Smooth muscle cell of the brain vasculature (primary cell): ENCODE measurements around the gene TPM1.

Source experiments
- DNase-seq: peaks from one replicate; pipeline ENCODE4 v3.0.0-alpha.2; 2012; ENCODE audit warnings: low read depth, low spot score

TPM1 gene

DNA sequence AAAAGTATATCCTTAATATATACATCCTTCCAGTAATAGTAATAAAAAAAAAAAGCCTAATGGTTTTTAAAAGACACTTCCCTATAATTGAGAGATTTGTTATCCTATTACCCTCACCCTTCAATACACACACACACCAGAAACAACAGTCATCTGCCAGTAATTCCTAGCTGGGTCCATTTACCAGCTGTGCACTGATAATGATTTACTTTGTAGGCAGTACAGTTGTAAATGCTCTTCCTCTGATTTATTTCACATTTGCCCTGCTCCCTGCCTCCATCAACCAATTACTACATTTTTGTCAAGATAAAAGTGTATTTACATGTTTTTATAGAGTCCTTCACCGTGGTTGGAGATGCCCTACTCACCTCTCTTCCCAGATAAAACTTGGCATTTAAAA is 12.4 kb downstream of the TPM1 start:
- DNase-seq, result no peak

DNA sequence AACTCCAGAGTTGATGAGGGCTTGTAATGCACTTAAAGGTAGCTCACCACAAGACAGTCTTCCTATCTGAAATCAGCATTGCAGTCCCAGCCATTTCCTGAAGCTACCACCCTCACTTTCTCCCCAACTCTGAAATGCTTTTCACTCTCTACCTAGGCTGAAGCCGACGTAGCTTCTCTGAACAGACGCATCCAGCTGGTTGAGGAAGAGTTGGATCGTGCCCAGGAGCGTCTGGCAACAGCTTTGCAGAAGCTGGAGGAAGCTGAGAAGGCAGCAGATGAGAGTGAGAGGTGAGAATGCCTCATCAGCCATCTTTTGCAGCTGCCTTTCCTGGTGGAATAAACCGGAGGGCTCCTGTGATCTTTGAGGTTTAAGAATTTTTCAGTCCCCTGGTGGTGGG is 14.3 kb downstream of the TPM1 start:
- no peak for DNase-seq

DNA sequence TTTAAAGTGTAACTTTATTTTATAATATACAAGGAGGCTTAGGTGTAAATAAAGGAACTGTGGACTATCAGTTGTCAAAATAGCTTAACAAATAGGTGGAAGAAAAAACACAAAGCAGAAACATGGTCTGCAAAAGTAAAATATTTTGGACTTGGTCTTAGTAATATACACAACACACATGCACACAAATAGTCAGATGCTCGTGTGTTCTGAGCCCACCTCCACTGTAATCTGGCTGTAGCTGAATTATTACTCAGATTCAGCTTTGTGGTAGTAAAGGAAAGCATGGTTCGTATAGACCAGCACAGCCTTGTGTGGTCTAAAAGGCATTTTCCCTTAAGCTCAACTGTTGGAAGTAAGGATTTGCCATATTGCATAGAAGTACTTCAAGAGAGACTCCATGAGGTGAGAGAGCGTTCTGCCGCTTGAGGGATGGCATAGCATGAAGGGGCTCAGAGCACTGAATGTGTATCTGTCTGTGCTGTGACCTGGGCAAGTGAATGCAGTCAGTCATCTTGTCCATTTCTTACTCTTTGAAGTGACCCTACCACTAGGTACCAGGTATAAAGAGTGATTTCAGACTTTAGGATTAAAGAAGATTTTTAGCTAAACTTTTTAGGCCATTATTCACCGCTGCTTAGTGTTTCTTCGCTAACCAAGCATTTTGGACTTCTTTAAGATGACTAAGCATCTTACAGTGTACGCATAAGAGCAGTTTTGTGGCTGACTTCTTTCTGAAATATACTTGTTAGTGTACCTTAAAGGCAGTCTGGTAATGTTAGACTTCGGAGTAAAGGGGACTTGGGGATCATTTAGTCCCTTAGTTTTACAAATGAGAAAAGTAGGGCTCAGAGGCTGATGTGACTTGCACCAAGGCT is 15.2 kb downstream of the TPM1 start:
- DNase-seq, result no peak

DNA sequence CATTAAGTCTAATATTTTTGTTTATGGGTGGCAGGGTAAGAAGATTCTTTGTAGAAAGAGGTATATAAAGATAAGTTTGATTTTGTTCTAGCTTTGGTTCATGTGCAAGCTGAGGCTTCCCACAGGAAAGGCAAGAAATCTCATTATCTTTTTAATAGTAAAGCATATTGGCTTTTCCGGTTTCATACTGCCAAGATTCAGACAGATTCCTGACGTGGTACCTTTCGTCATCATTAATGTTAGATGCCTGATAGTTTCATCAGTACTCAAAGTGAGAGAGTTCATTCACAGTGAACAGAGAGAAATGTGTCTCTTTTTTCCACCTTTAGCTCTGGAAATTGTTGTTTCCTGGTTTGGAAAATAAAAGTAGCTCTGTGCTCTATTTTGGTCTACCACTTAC is 16.5 kb downstream of the TPM1 start:
- no peak for DNase-seq

DNA sequence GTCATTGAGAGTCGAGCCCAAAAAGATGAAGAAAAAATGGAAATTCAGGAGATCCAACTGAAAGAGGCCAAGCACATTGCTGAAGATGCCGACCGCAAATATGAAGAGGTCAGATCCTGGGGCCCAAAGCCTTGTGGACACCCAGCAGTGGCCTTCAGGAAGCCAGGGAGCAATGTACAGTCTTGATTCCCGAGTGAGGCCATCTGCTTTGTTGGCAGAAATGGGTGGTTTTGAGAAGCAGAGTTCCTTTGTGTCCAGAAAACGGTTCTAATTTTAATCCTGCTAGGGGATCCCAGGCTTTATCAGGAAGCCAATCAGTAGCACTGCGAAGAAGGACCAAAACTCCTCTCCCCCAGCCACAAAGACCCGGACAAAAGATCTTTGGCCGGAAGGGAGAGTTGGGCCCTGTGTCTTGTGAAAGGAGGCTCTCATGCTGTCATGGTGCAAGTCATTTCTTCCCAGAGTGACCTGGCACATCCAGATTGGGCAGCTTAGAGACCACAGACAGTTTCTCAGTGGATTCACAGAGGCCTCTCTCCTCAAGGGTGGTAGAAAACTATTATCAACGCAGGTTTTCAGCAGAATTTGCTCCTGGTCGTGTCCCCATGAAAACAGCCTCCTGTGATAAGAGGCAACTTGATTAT is 17.1 kb downstream of the TPM1 start:
- DNase-seq, result no peak

DNA sequence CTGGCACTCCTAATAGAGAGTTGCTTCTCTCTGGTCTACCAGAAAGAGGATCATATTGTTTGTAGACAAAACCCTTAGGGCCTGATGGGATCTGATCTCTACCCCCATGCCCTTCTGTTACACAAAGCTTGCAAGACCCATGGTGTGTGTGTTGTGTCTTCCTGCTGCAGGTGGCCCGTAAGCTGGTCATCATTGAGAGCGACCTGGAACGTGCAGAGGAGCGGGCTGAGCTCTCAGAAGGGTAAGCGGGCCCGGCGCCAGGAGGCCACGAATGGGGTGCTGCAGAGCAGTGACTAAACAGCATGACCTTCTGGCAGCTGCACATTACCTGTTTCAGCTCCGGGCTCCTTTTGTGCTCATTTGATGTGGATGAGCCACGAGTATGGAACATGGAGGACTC is 18.2 kb downstream of the TPM1 start:
- DNase-seq, result no peak

DNA sequence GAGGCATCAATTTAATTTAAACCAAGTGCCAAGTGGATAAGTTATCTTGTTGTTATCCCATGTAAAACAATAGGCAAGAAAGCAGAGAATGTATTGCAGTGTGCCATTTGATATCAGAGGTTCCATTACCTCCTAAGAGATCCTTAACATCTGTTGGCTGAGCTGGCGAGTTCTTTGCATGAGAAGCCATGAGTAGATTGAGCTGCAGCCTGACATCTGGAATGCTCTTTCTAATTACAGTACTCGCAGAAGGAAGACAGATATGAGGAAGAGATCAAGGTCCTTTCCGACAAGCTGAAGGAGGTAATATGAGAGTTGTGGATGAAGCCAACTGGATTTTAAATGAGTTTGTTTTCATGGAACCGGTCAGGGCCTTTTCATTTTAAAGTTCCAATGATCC is 19.4 kb downstream of the TPM1 start:
- no peak for DNase-seq

DNA sequence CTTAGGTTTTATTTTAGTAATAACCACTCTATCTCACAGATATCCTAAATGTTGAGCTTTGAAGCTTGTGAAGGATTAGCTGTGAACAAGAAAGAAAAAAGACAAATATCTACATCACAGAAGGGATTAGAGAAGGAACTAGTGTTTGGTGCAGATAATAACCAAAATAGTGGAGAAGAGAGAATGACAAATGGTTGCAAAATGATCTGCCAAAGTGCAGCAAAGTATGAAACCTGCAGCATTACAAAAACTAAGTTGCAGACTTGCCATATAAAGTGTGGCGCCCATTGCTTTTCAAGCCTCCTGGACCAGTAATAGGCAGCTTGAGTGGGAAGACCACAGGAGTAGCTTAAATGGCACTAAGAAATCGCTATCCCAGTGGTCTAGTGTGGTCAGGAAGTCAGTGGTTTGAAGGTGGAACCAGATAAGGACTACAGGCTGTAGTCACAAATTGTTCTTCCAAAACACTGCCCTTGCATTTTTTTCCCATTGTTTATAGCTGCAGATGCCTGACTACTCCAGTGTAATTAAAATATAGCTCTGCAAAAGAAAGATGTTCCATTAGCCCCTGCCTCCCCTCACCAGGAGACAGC is 20.7 kb downstream of the TPM1 start:
- DNase-seq, result no peak

DNA sequence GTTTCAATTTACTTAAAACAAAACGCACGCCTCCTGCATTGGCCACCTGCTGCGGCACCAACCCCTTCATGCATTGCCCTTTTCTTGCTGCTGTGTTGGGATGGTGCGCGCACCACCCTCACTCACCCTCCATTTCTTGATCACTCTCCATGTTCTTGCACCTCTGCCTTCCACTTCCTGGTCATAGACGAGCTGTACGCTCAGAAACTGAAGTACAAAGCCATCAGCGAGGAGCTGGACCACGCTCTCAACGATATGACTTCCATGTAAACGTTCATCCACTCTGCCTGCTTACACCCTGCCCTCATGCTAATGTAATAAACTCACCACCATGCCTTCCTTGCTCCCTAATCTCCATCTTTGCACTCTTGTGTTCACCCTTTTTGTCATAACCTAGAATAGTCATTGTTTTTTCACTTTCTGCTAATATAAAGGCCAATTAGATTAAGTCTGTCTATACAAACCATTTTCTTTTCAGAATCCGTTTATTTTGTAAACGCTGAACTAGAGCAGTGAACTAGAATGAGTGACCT is 21.4 kb downstream of the TPM1 start:
- DNase-seq, result no peak

DNA sequence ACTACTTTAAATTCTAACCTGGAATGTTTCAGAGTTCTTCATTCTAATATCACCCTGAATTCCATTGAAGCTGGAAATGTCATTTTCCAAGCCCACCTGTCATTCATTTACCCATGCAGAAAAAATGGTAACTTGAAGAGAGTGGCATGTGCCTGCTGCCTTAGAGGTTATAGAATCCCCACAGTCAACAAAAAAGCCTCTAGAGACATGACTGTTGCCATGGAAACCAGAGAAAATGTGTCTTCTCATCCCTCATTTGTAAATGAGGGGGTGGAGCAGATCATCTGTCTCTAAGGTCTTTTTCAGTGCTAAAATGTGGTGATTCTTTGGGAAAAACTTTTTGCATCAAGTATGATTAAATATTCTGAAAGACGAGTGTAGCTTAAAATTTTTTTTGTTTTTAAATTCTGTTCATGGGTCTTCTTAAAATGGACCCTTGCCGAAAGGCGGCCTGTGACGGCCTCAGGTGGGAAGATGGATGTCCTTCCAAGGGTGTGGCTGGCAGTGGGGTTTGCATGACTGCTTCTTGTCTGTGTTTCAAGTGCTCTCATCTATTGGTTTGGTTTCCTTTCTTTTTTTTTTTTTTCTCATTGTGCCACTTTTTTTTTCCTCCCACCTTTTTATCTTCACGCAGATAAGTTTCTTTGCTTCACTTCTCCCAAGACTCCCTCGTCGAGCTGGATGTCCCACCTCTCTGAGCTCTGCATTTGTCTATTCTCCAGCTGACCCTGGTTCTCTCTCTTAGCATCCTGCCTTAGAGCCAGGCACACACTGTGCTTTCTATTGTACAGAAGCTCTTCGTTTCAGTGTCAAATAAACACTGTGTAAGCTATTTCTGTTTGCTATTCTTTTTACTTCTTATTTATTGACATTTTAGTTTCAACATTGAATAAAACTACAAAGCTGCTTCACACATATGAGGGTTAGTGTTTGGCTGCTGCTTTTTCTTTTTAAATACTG is 23.0 kb downstream of the TPM1 start:
- no peak for DNase-seq

DNA sequence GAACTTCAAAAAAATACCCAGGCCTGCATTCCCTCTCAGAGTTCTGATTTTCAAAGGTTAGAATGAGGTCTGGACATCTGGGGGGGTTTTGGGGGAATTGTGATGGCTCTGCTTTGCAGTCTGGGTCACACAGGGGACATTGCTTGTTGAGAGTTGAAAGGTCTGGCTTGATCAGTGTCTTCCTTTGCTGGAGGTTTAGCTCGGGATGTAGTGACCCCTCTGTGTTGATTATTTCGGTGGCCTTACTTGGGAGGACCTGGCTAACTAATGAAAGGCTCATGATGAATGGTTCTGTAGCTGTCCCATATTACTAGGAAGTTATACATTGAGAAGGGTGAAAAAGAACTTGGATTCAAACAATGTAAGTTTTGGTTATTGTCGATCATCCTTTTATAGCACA is 23.7 kb downstream of the TPM1 start:
- DNase-seq, result no peak

DNA sequence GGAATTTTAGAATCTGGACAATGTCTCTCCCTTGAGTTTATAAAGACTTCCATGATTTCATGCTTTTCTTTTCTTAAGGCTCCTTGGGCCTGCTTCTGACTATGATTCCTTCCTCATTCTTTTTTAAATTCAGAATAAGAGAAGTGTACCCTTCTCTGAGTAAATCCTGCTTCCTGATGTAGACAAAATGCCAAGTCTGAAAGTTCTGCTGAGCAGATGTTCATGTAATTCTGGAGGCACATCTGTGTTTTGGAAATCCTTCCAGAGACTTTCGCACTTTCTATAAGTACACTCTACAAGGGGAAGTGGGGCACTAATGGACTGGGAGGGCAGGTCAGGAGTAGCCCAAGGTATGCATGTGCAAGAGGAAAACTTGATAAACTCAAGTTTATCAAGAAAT is 24.8 kb downstream of the TPM1 start:
- DNase-seq, result no peak

DNA sequence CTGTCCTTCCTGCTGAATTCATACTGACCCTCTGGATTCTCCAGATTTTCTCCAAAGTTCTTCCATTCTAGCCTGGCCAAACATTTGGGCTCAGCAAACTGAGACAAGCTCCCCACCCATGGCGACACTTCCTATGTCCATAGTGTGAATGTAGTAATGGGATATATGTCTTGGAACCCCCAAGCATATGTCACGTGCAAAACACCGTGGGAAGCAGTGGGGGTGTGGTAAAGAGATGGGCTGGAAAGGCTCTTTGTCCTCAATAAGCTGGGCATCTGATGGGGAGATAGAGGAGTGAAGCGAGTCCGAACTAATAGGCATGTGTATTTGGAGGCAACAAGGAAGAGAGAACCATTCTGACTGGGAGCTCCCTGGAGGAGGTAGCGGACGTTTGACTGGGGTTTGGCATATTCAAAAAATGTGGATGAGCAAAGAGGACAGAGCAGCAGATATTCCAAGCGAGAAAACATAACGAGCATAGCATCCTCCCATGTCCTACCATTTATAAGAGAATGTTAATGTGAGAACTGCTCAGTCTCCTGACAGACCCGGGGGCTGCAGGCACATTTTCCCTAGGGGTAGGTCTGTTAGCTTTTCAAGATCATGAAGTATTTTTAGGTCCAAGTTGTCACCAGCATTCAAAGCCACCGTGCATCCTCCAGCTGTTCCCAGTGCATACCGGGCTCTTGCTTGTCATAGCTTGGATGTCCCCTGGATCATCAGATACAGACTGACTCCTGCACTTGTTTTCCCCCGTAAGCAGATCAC is 25.6 kb downstream of the TPM1 start:
- no peak for DNase-seq

DNA sequence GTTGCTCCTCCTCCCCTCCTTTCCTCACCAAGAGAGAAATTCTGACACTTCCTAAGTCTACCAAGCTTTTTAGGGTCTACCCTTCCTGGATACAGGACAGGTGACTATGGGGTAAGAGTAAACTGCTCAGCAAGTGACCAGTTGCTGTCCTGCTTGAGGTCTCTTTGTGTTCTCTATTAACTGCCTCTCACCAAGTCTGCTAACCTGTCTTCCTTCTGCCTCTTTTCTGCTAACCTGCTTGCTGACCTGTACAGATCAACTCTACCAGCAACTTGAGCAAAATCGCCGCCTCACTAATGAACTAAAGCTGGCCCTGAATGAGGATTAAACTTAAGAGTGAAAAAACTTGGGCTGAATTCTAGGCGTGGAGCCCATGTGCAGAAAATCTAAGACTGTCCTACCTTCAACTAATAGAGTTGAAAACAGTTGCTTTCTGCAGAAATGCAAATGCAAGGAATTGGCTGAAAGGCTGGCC is 27.1 kb downstream of the TPM1 start:
- no peak for DNase-seq

DNA sequence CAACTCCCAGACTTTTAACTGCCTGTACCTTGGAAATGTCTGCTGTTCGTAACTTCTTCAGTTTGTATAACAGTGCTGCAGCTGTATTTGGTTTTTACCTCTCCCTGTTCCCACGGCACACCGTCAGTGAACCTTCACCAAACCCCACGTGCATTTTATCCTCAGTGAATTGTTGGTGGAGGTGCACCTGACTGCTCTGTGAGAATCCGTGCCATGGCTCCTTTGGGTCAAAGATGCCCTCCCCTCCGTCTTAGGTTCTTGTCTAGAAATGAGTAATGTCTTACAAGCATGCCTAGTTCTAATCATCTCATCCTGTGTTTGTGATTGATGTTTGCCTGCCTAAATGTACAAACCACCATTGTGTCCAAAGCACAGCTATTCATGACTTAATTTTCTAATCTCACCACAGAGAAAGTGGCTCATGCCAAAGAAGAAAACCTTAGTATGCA is 28.2 kb downstream of the TPM1 start:
- no peak for DNase-seq

DNA sequence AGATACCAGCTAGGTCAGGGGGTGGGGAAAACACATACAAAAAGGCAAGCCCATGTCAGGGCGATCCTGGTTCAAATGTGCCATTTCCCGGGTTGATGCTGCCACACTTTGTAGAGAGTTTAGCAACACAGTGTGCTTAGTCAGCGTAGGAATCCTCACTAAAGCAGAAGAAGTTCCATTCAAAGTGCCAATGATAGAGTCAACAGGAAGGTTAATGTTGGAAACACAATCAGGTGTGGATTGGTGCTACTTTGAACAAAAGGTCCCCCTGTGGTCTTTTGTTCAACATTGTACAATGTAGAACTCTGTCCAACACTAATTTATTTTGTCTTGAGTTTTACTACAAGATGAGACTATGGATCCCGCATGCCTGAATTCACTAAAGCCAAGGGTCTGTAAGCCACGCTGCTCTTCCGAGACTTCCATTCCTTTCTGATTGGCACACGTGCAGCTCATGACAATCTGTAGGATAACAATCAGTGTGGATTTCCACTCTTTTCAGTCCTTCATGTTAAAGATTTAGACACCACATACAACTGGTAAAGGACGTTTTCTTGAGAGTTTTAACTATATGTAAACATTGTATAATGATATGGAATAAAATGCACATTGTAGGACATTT is 28.9 kb downstream of the TPM1 start:
- DNase-seq, result no peak

DNA sequence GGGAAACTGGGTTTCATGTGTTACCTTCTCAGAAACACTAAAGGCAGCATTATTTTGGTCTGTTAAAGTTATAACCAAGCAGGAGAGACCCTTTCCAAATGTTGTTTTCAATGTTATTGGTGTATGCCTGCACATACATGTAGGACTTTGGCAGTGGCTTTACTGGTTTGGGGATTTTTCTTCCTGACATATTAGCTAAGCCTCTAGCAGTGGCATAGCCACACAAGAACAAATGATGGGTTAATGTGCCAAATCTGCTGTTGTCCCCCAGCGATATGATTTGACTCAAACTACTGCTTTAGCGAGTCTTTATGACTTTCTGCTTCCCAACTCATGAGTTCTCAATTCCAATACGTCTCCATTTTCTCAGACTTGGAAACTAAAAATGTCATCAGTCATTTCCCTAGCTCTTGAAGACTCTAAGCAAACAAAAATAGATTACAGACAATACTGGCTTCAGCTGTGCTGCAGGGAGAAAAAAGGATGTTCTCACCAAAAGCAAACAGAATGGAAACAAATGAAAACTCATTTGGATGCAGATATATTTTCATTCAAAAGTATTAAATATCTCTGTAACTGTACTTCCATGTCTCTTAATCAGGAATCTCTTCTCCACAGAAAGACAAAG is 29.6 kb downstream of the TPM1 start:
- no peak for DNase-seq

DNA sequence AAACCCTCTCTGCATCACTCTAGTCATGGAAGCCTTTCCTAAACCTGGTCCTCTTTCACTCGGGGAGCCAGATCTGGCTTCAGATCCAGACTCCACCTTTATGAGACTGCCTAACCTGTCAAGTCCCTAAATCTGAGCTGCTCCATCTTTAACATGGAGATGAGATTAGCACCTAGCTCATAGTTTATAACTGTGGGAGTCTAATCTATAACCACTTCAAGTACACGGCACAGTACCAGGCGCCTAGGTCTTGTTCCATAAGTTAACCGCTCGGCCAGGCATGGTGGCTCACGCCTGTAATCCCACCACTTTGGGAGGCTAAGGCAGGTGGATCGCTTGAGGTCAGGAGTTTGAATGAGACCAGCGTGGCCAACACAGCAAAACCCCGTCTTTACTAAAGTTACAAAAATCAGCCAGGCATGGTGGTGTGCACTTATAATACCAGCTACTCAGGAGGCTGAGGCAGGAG is 30.3 kb downstream of the TPM1 start:
- no peak for DNase-seq

DNA sequence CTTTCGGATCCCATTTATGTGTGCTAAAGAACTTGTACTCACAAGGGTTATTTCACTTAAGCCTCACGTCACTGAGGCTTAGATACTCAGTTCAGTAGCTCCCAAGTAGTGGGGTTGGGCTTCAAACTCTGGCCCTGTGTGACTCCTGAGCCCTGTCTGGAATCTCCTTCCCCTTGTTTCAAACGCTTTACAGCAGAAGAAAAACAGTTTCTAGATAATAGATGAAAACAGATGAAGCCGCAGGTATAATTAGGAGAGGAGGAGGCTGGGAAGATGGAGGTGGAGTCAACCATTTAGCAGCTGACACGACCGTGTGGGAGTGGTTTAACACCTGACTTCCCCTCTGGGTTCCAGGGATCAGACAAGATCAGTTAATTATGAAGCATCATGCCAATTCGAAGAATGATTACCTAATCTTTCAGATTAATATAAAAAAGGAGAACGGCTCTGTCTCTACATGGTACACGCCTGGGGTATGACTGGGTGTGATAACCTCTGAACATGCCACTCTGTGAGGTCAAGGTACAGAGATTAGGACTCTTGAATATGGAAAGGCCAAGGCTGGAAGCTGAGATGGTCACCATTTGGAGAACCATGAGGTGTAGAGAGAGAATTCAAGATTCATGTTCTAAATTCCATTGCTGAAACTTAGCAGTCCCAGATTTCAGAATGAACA is 31.1 kb downstream of the TPM1 start:
- DNase-seq, result no peak
